ENCODE results near the gene LUC7L3. TPM values are rescaled to one million over a fixed set of nuclear protein-coding genes. Genes with fewer than 3 reads are reported as not detected.

The LUC7L3 gene
- total RNA-seq, 2 experiments from 2014 or later = 116 to 126 TPM

DNA sequence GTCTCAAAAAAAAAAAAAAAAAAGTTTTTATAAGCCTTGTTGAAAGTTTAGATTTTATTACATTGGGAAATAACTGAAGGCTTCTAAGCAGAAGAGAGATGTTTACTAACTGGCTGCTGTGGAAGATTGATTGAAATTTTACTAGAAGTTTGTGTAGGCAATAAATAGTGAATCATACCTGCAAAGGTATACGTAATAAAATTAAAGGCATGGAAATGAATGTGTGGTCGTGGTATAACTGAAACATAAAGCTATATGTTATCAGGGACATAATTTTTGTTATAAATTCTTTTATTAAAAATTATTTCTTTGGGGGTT, 8.7 kb downstream of the LUC7L3 start:
- ATAC-seq (ENCODE audit: poor library complexity) (no peak), DNase-seq (no peak)
- Histone ChIP-seq H3K27ac (ENCODE audit: low read depth in 1 of 2, low read length in 2 of 2) (no peak overlapping the region), H3K36me3 (ENCODE audit: insufficient read depth, low read length) (peaks cover 25% of the 10 kb centered on the region), H3K4me3 (ENCODE audit: low read length) (no peak overlapping the region), H3K27me3 (ENCODE audit: control insufficient read depth in 1 of 2, insufficient read depth in 2 of 2, low read length in 2 of 2) (no peaks in the 10 kb centered on the region), H3K4me1 (ENCODE audit: insufficient read depth, low read length) (peaks cover 73% of the 10 kb centered on the region), H3K9me3 (ENCODE audit: control insufficient read depth in 1 of 2, insufficient read depth in 1 of 2, low read length in 2 of 2) (no peaks in the 10 kb centered on the region)
- no peak overlapping the region for H3K27ac Mint-ChIP-seq
- no peaks in the 10 kb centered on the region for H3K9me3 Mint-ChIP-seq
- TF ChIP-seq CTCF (IDR thresholded peaks at IDR 0.05) = no peak
- no peaks in the 10 kb centered on the region for H3K27me3 Mint-ChIP-seq
- intact Hi-C loops (cut with DNase I, micrococcal nuclease) = no loop called here
- no peak overlapping the region for H3K4me3 Mint-ChIP-seq
- H3K36me3 Mint-ChIP-seq (ENCODE audit: low read depth) = peaks cover 28% of the 10 kb centered on the region
- ChIA-PET CTCF (no interaction called here), POLR2A (interaction anchor here (1.0 to 1.2 kb wide), 2 partner anchors 9 to 20 kb away, joined by 3 read pairs; partner anchors contain the start of genes ANKRD40 and LUC7L3)
- H3K4me1 Mint-ChIP-seq (ENCODE audit: low read depth) = peaks cover 67% of the 10 kb centered on the region

GRCh38 chr17:50728881-50729765, 9.7 kb downstream of the LUC7L3 start:
- no peak for TF ChIP-seq CTCF (IDR thresholded peaks at IDR 0.05)
- H3K4me3 Mint-ChIP-seq = no peak overlapping the region
- no peaks in the 10 kb centered on the region for H3K27me3 Mint-ChIP-seq
- H3K9me3 Mint-ChIP-seq = no peaks in the 10 kb centered on the region
- no peak overlapping the region for H3K4me3 ChIP-seq (ENCODE audit: low read length)
- CTCF ChIA-PET = interaction anchor here (1.5 kb wide), 1 partner anchor 13 kb away, joined by 3 read pairs; no protein-coding TSS in a partner anchor
- DNase-seq (no peak), ATAC-seq (ENCODE audit: poor library complexity) (no peak)
- H3K27ac ChIP-seq (ENCODE audit: low read depth in 1 of 2, low read length in 2 of 2) = no peak overlapping the region
- no peak overlapping the region for H3K27ac Mint-ChIP-seq
- peaks cover 23% of the 10 kb centered on the region for H3K36me3 Mint-ChIP-seq (ENCODE audit: low read depth)
- H3K36me3 ChIP-seq (ENCODE audit: insufficient read depth, low read length) = peaks cover 19% of the 10 kb centered on the region
- POLR2A ChIA-PET = interaction anchor here (1.5 kb wide), 1 partner anchor 8 kb away, joined by 4 read pairs; no protein-coding TSS in a partner anchor
- no peaks in the 10 kb centered on the region for H3K9me3 ChIP-seq (ENCODE audit: control insufficient read depth in 1 of 2, insufficient read depth in 1 of 2, low read length in 2 of 2)
- intact Hi-C loops (cut with DNase I, micrococcal nuclease) = no loop called here
- H3K4me1 Mint-ChIP-seq (ENCODE audit: low read depth) = peaks cover 61% of the 10 kb centered on the region
- no peaks in the 10 kb centered on the region for H3K27me3 ChIP-seq (ENCODE audit: control insufficient read depth in 1 of 2, insufficient read depth in 2 of 2, low read length in 2 of 2)
- peaks cover 65% of the 10 kb centered on the region for H3K4me1 ChIP-seq (ENCODE audit: insufficient read depth, low read length)

- CTCF ChIA-PET = interaction anchor here (1.3 kb wide), 1 partner anchor 21 kb away, joined by 3 read pairs; no protein-coding TSS in a partner anchor
- peaks cover 58% of the 10 kb centered on the region for H3K4me1 ChIP-seq (ENCODE audit: insufficient read depth, low read length)
- H3K27me3 ChIP-seq (ENCODE audit: control insufficient read depth in 1 of 2, insufficient read depth in 2 of 2, low read length in 2 of 2) = no peaks in the 10 kb centered on the region
- POLR2A ChIA-PET = interaction anchor here (2.1 kb wide), 1 partner anchor 13 kb away, joined by 5 read pairs; the partner anchor contains the start of gene LUC7L3
- no peaks in the 10 kb centered on the region for H3K9me3 ChIP-seq (ENCODE audit: control insufficient read depth in 1 of 2, insufficient read depth in 1 of 2, low read length in 2 of 2)
- Mint-ChIP-seq H3K9me3 (no peaks in the 10 kb centered on the region), H3K27ac (peak overlapping the region; percentile 40), H3K4me1 (ENCODE audit: low read depth) (peaks cover 75% of the 10 kb centered on the region), H3K27me3 (no peaks in the 10 kb centered on the region), H3K36me3 (ENCODE audit: low read depth) (peaks cover 32% of the 10 kb centered on the region), H3K4me3 (no peak overlapping the region)
- no peak overlapping the region for H3K4me3 ChIP-seq (ENCODE audit: low read length)
- H3K36me3 ChIP-seq (ENCODE audit: insufficient read depth, low read length) = peaks cover 13% of the 10 kb centered on the region
- DNase-seq (peak in 2 of 14 experiments; percentile 11 to 23), ATAC-seq (ENCODE audit: poor library complexity) (no peak)
- no peak overlapping the region for H3K27ac ChIP-seq (ENCODE audit: low read depth in 1 of 2, low read length in 2 of 2)
- intact Hi-C loops (cut with DNase I, micrococcal nuclease) = no loop called here
- TF ChIP-seq CTCF (IDR thresholded peaks at IDR 0.05) = no peak
These were observed 12.4 kb downstream of the LUC7L3 start for GRCh38 chr17:50731575-50732460.

Data from CD4-positive, alpha-beta T cell (primary cell).